ENCODE data around the gene GSTO2.

DNA sequence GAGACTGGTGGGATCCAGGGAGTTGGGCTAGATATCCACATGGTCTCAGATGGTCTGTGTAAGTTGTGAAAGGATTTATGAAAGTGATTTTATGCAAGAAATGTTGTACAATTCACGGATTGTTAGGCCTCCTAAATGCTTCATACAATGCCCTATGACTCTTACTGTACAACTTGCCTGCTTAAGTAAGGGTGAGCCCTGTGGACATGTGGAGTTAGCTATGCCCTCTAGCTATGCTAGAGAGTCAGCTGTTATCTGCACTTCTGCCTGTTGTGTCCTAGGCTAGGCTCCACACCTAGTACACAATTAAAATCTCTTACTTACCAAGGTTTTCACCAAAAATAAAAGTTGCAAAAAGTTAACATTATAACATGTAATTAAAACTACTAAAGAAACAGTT lies 35.2 kb upstream of the GSTO2 start:
- TF ChIP-seq, protein P1, sequence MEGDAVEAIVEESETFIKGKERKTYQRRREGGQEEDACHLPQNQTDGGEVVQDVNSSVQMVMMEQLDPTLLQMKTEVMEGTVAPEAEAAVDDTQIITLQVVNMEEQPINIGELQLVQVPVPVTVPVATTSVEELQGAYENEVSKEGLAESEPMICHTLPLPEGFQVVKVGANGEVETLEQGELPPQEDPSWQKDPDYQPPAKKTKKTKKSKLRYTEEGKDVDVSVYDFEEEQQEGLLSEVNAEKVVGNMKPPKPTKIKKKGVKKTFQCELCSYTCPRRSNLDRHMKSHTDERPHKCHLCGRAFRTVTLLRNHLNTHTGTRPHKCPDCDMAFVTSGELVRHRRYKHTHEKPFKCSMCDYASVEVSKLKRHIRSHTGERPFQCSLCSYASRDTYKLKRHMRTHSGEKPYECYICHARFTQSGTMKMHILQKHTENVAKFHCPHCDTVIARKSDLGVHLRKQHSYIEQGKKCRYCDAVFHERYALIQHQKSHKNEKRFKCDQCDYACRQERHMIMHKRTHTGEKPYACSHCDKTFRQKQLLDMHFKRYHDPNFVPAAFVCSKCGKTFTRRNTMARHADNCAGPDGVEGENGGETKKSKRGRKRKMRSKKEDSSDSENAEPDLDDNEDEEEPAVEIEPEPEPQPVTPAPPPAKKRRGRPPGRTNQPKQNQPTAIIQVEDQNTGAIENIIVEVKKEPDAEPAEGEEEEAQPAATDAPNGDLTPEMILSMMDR (IDR thresholded peaks at IDR 0.05 in 8 of 11, conservative IDR thresholded peaks at IDR 0.05 in 3 of 11), result no peak
- TF ChIP-seq POLR2AphosphoS5 (IDR thresholded peaks at IDR 0.05), result no peak
